Dendritic cell treated with granulocyte-macrophage colony-stimulating factor and Interleukin-4, amounts not matched to agents 40 ng/mL and 50 ng/mL, for 4 days (primary cell): ENCODE results near the gene SUPT20HL1.
"Not testable (repeated sequence)": the region's sequence is repeated elsewhere in the genome, so short reads cannot be mapped to it uniquely, and the experiment has no call there.

Experiments used
- H3K27ac Mint-ChIP-seq: one replicate; pipeline ENCODE4 v1.8.0; 2022; ENCODE audit warnings: mild to moderate bottlenecking, mixed read lengths
- H3K27me3 Mint-ChIP-seq: one replicate; pipeline ENCODE4 v1.8.0; 2022; ENCODE audit warnings: mild to moderate bottlenecking, mixed read lengths
- H3K36me3 Mint-ChIP-seq: one replicate; pipeline ENCODE4 v1.8.0; 2022; ENCODE audit warnings: low read depth, mixed read lengths
- H3K4me1 Mint-ChIP-seq: one replicate; pipeline ENCODE4 v1.8.0; 2022; ENCODE audit warnings: low read depth, mixed read lengths
- H3K4me3 Mint-ChIP-seq: one replicate; pipeline ENCODE4 v1.8.0; 2022; ENCODE audit warnings: mild to moderate bottlenecking, moderate library complexity, mixed read lengths
- H3K9me3 Mint-ChIP-seq: one replicate; pipeline ENCODE4 v1.8.0; 2022; ENCODE audit warnings: mixed read lengths
- intact Hi-C: fragments of 100-400 bp; cut with micrococcal nuclease; formaldehyde crosslinking; loops from one replicate; pipeline ENCODE4 v1.15.0; 2022

Gene SUPT20HL1

GRCh38 chrX:24360272-24360671, at the start of gene SUPT20HL1:
Gene SUPT20HL1, plus strand, starts transcription at chrX:24360639. Its CDS starts 2,122 bp downstream, at chrX:24362761.
- no peaks in the 10 kb centered on the region for H3K9me3 Mint-ChIP-seq
- H3K36me3 Mint-ChIP-seq = no peaks in the 10 kb centered on the region
- H3K27ac Mint-ChIP-seq = no peak within 1 kb of the TSS
- no peaks in the 10 kb centered on the region for H3K27me3 Mint-ChIP-seq
- H3K4me1 Mint-ChIP-seq = no peaks in the 10 kb centered on the region
- intact Hi-C loops = no loop called here
- H3K4me3 Mint-ChIP-seq = no peak within 1 kb of the TSS

DNA sequence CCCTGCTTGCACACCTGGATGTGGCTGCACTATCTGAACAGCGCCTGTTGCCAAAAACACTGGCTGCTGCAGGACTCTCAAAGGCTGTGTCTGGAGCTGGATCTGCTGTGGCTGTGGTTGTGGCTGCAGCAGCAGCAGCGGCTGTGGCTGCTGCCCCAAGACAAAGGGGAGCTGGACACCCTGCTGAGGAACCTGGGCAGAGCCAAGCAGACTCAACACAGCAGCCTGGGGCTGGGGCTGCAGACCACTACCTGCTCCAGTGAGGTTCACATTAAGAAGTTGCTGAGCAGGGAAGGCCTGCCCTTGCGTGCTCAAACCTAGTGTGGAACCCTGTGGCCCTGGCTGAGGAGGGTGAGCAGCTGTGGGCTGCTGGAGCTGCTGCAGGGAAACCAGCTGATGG, 49.5 kb upstream of the SUPT20HL1 start:
- H3K36me3 Mint-ChIP-seq, H3K9me3 Mint-ChIP-seq, H3K27ac Mint-ChIP-seq, H3K4me3 Mint-ChIP-seq, H3K4me1 Mint-ChIP-seq, H3K27me3 Mint-ChIP-seq, intact Hi-C loops: not testable (repeated sequence)

- H3K9me3 Mint-ChIP-seq = not testable (repeated sequence)
Measured at GRCh38 chrX:24311507-24312248, 48.8 kb upstream of the SUPT20HL1 start.

GRCh38 chrX:24312249-24312607, 48.2 kb upstream of the SUPT20HL1 start:
- H3K36me3 Mint-ChIP-seq, H3K4me1 Mint-ChIP-seq, H3K27ac Mint-ChIP-seq, H3K27me3 Mint-ChIP-seq, H3K4me3 Mint-ChIP-seq, H3K9me3 Mint-ChIP-seq, intact Hi-C loops: not testable (repeated sequence)

More at GRCh38 chrX:24311507-24312248, 48.8 kb upstream of the SUPT20HL1 start:
- H3K27me3 Mint-ChIP-seq, intact Hi-C loops, H3K4me3 Mint-ChIP-seq, H3K27ac Mint-ChIP-seq, H3K4me1 Mint-ChIP-seq, H3K36me3 Mint-ChIP-seq: not testable (repeated sequence)

DNA sequence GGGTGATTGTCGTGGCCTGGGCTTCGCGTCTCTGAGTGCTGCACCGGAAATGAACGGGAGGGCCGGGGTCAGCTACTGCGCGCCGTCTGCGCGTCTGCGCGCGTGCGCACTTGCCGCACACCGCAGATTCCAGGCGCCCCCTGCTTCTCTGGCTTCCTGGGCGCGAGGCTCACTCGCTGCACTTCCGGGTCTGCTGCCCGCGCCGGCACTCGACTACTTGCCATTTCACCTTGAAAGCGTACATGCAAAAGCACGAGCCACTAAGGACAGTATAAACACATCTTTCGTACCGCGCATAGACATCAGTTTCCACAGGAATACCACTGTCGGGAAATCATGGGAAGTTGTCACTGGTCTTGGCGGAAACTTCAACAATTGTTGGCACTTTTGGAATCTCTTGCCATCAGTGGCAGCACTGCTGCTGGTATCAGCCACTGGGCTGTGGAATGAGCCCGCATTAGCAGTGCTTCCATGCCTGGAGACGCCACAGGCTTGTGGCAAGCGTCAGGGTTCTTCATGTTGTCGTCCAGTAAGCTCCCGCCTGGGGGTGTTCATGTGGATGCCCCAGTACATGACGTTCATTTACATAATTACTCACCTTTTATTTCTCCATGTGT, 46.3 kb upstream of the SUPT20HL1 start, which contains the start of gene SUPT20HL2:
Gene SUPT20HL2, minus strand, starts transcription at position 51 of the 617 bp plus-strand sequence. CDS start 754 bp downstream, outside the sequence.
- Mint-ChIP-seq H3K27me3 (peaks cover 2% of the 10 kb centered on the region), H3K4me1 (no peaks in the 10 kb centered on the region), H3K36me3 (no peaks in the 10 kb centered on the region), H3K4me3 (no peak within 1 kb of the TSS), H3K9me3 (no peaks in the 10 kb centered on the region), H3K27ac (no peak within 1 kb of the TSS)
- intact Hi-C loops = no loop called here

DNA sequence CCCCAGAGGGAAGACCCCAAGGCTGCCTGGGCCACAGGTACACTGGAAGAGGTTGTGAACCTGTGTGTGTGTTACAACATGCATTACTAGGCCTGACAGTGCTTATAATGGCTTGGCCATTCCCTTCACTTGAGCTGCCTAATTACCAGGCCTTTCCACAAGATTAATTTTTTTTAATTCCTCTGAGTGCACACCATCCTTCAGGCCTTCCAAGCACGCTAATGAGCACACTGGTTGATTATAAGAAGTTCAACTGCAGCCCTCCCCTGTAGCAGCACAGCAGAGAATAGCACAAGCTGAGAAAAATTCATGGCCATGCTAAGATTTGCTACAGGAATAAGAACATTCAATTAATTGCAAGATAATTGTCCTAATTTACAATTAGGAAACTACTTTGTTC, 44.3 kb upstream of the SUPT20HL1 start:
- H3K4me3 Mint-ChIP-seq = no peak overlapping the region
- no peaks in the 10 kb centered on the region for H3K4me1 Mint-ChIP-seq
- peaks cover 2% of the 10 kb centered on the region for H3K27me3 Mint-ChIP-seq
- intact Hi-C loops = no loop called here
- no peaks in the 10 kb centered on the region for H3K36me3 Mint-ChIP-seq
- no peaks in the 10 kb centered on the region for H3K9me3 Mint-ChIP-seq
- H3K27ac Mint-ChIP-seq = no peak overlapping the region

DNA sequence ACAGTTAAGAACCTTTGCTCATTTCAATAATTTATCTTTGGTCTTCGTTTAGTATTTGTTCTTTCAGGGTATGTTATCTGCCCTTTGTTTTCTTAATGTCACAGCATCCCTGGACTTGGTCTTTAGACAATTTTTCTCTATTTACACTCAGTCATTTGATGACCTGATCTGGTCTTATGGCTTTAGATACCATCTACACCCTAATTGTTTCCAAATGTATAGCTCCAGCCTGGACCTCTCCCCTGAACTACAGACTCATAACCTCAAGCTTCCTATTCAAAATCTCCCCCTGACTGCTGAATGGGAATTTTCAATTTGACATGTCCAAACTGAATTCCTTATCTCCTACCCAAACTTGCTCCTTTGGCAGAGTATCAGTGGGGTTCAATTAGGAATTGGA, 42.9 kb upstream of the SUPT20HL1 start:
- H3K36me3 Mint-ChIP-seq = no peaks in the 10 kb centered on the region
- H3K27ac Mint-ChIP-seq = no peak overlapping the region
- peaks cover 2% of the 10 kb centered on the region for H3K27me3 Mint-ChIP-seq
- intact Hi-C loops = no loop called here
- no peaks in the 10 kb centered on the region for H3K4me1 Mint-ChIP-seq
- no peak overlapping the region for H3K4me3 Mint-ChIP-seq
- H3K9me3 Mint-ChIP-seq = no peaks in the 10 kb centered on the region

GRCh38 chrX:24321741-24322395, 38.6 kb upstream of the SUPT20HL1 start:
- no peaks in the 10 kb centered on the region for H3K4me1 Mint-ChIP-seq
- H3K4me3 Mint-ChIP-seq = no peak overlapping the region
- H3K9me3 Mint-ChIP-seq = no peaks in the 10 kb centered on the region
- peaks cover 1% of the 10 kb centered on the region for H3K27me3 Mint-ChIP-seq
- no peak overlapping the region for H3K27ac Mint-ChIP-seq
- H3K36me3 Mint-ChIP-seq = no peaks in the 10 kb centered on the region
- intact Hi-C loops = no loop called here

- Mint-ChIP-seq H3K27ac (no peak overlapping the region), H3K27me3 (peaks cover 2% of the 10 kb centered on the region), H3K9me3 (no peaks in the 10 kb centered on the region), H3K4me3 (no peak overlapping the region), H3K36me3 (no peaks in the 10 kb centered on the region), H3K4me1 (no peaks in the 10 kb centered on the region)
- intact Hi-C loops = no loop called here
Measured at GRCh38 chrX:24325231-24325630, 35.2 kb upstream of the SUPT20HL1 start.

DNA sequence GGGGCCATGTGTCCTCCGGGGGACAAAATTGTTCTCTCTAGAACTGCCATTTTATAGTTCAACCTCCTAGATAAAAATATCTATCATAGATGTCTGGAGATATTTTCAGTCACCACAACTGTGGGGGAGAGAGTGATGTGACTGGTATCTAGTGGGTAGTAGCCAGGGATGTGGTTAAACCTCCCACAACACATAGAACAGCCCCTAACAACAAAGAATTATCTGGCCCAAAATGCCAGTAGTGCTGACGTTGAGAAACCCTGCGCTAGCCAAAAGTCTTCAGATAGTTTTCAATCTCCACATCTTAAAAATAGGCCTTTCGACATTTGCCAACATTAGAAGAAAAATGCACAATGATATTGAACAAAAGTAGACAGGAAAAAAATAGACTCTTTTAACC, 27.6 kb upstream of the SUPT20HL1 start:
- Mint-ChIP-seq H3K27ac (no peak overlapping the region), H3K36me3 (no peaks in the 10 kb centered on the region), H3K27me3 (peaks cover 4% of the 10 kb centered on the region), H3K4me1 (no peaks in the 10 kb centered on the region), H3K9me3 (peaks cover 6% of the 10 kb centered on the region), H3K4me3 (no peak overlapping the region)
- intact Hi-C loops = no loop called here

- Mint-ChIP-seq H3K27ac (no peak overlapping the region), H3K4me1 (no peaks in the 10 kb centered on the region), H3K27me3 (peaks cover 4% of the 10 kb centered on the region)
Measured at GRCh38 chrX:24333371-24333770, 27.1 kb upstream of the SUPT20HL1 start.

GRCh38 chrX:24334461-24334860, 26.0 kb upstream of the SUPT20HL1 start:
- intact Hi-C loops = no loop called here
- Mint-ChIP-seq H3K27me3 (peaks cover 4% of the 10 kb centered on the region), H3K36me3 (no peaks in the 10 kb centered on the region), H3K4me1 (no peaks in the 10 kb centered on the region), H3K9me3 (peaks cover 6% of the 10 kb centered on the region), H3K27ac (no peak overlapping the region), H3K4me3 (no peak overlapping the region)

More at GRCh38 chrX:24333371-24333770, 27.1 kb upstream of the SUPT20HL1 start:
- H3K36me3 Mint-ChIP-seq = no peaks in the 10 kb centered on the region
- no peak overlapping the region for H3K4me3 Mint-ChIP-seq
- intact Hi-C loops = no loop called here
- H3K9me3 Mint-ChIP-seq = peaks cover 6% of the 10 kb centered on the region

DNA sequence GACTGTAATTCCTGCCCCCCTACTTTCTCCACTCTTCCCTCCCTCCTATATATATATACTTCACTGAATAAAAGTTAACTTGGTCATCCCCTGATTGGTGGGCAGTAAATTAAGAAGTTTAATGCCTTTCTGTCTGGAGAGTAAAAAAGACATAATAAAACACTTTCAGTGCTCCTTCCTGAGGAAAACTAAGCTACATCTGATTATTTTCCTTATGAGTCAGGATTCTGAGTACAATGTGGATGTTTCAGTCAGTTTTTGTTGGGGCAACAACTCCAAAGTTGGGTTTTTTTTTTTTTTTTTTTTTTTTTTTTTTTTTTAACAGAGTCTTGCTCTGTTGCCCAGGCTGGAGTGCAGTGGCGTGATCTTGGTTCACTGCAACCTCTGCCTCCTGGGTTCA, 24.6 kb upstream of the SUPT20HL1 start:
- Mint-ChIP-seq H3K4me3 (no peak overlapping the region), H3K27me3 (peaks cover 6% of the 10 kb centered on the region), H3K36me3 (no peaks in the 10 kb centered on the region), H3K9me3 (peaks cover 6% of the 10 kb centered on the region), H3K27ac (no peak overlapping the region), H3K4me1 (no peaks in the 10 kb centered on the region)
- intact Hi-C loops = no loop called here

DNA sequence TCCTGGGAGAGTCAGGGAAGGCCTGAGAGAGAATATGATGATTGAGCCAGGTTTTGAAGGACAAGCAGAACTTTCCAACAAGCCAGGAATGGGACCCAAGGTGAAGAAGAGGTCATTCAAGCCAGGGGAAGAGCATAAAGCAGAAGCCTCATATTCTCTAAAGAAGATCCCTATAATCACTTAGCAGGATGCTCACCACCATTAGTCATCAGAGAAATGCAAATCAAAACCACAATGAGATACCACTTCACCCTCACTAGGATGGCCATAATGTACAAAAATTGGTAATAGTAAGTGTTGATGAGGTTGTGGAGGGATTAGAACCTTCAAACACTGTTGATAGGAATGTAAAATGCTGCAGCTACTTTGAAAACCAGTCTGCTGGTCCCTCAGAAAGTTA, 20.5 kb upstream of the SUPT20HL1 start:
- Mint-ChIP-seq H3K36me3 (no peaks in the 10 kb centered on the region), H3K4me3 (no peak overlapping the region), H3K9me3 (no peaks in the 10 kb centered on the region)

More for the DNA sequence above, 20.5 kb upstream of the SUPT20HL1 start:
- H3K4me1 Mint-ChIP-seq = no peaks in the 10 kb centered on the region
- peaks cover 14% of the 10 kb centered on the region for H3K27me3 Mint-ChIP-seq
- no peak overlapping the region for H3K27ac Mint-ChIP-seq
- intact Hi-C loops = no loop called here
